Rectal smooth muscle tissue (tissue), 1 donor: ENCODE data around the gene YLPM1.
"Not testable (repeated sequence)": the region's sequence is repeated elsewhere in the genome, so short reads cannot be mapped to it uniquely, and the experiment has no call there.

Experiments
- H3K27ac ChIP-seq: one replicate; pipeline ENCODE4 v1.7.0; 2013; ENCODE audit warnings: low read depth, low read length, inconsistent platforms
- H3K27me3 ChIP-seq: one replicate; pipeline ENCODE4 v1.7.0; 2013; ENCODE audit warnings: low read length; ENCODE audit not compliant: control insufficient read depth, insufficient read depth
- H3K36me3 ChIP-seq: one replicate; pipeline ENCODE4 v1.7.0; 2013; ENCODE audit warnings: low read length; ENCODE audit not compliant: control insufficient read depth, insufficient read depth
- H3K4me1 ChIP-seq: one replicate; pipeline ENCODE4 v1.7.0; 2013; ENCODE audit warnings: low read length; ENCODE audit not compliant: control insufficient read depth, insufficient read depth
- H3K4me3 ChIP-seq: one replicate; pipeline ENCODE4 v1.7.0; 2013; ENCODE audit warnings: low read length
- H3K9ac ChIP-seq: one replicate; pipeline ENCODE4 v1.7.0; 2013; ENCODE audit warnings: low read length

The YLPM1 gene

DNA sequence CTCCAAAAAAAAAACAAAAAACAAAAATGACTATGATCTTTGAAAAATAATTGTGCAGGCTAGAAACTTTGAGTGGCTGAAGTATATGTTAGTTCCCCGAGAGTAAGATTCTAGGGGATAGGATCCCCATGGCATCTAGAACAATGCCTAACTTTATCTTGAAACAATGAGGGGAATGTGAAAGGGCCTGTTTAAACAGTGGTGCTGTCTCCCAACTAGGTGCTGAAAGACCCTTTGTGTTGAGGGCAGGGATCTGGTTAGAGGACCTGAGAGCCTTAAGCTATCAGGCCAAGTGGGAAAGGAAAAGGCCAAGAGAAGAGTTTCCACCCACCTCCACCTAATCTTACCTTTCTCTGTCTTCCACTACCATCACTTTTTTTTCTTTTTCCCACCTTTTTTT lies 6.8 kb upstream of the YLPM1 start:
- Histone ChIP-seq H3K9ac (no peak overlapping the region), H3K27me3 (no peaks in the 10 kb centered on the region), H3K36me3 (no peaks in the 10 kb centered on the region), H3K4me1 (no peaks in the 10 kb centered on the region), H3K27ac (no peak overlapping the region), H3K4me3 (no peak overlapping the region)

DNA sequence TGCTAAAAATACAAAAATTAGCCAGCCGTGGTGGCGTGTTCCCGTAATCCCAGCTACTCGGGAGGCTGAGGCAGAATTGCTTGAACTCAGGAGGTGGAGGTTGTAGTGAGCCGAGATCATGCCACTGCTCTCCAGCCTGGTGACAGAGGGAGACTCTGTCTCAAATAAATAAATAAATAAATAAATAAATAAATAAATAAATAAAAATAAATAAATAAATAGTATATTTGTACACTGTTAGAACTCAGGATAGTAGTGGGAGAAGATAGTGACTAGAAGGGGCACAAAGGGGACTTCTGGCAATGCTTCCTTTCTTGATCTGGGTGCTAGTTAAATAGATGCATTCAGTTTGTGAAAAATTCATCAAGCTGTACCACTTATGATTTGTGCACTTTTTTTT lies 4.6 kb upstream of the YLPM1 start:
- H3K4me3 ChIP-seq, H3K36me3 ChIP-seq, H3K27me3 ChIP-seq, H3K4me1 ChIP-seq, H3K27ac ChIP-seq, H3K9ac ChIP-seq: not testable (repeated sequence)

DNA sequence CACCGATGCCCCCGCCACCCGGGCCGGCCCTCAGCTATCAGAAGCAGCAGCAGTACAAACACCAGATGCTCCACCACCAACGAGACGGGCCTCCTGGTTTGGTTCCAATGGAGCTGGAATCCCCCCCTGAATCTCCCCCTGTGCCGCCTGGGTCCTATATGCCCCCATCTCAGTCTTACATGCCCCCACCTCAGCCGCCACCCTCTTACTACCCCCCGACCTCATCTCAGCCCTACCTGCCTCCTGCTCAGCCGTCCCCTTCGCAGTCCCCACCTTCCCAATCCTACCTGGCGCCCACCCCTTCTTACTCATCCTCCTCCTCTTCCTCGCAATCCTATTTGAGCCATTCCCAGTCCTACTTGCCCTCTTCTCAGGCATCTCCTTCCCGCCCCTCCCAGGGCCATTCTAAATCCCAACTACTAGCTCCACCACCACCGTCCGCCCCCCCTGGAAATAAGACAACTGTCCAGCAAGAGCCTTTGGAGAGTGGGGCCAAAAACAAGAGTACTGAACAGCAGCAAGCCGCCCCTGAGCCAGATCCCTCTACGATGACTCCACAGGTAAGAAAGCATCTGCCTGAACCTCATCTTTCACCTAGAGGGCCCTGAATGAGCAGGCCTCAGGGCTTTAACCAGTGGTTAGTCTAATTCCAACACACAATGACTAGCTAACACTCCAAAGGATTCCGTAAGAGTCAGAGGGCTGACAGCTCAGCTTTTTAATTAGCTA lies 851 bp downstream of the YLPM1 start:
- Histone ChIP-seq H3K36me3 (no peaks in the 10 kb centered on the region), H3K27ac (peak overlapping the region; percentile 88), H3K4me1 (peaks cover 14% of the 10 kb centered on the region), H3K9ac (peak overlapping the region; percentile 94), H3K4me3 (peak overlapping the region; percentile 92), H3K27me3 (no peaks in the 10 kb centered on the region)

- Histone ChIP-seq H3K4me3 (peak overlapping the region; percentile 29), H3K4me1 (peaks cover 14% of the 10 kb centered on the region), H3K27ac (no peak overlapping the region), H3K27me3 (no peaks in the 10 kb centered on the region), H3K9ac (no peak overlapping the region), H3K36me3 (no peaks in the 10 kb centered on the region)
Measured at GRCh38 chr14:74765721-74766120, 2.6 kb downstream of the YLPM1 start.

DNA sequence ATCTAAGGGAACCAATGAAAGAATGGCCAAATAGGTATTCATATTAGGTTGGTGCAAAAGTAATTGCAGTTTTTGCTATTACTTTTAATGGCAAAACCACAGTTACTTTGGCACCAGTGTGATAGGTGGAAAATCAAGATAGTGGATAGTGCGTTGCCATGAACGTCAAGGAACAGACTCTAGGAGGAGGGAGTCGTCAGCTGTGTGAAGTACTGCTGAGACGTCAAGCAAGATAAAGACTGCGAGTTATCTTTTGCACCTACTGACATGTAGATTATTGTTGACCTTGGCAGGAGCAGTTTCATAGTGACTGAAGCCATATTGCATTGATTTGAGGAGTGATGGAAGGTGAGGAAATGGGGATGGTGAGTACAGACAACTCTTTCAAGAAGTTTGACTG lies 8.3 kb downstream of the YLPM1 start:
- Histone ChIP-seq H3K27me3 (no peaks in the 10 kb centered on the region), H3K9ac (no peak overlapping the region), H3K36me3 (no peaks in the 10 kb centered on the region)

GRCh38 chr14:74784634-74785033 lies 21.5 kb downstream of the YLPM1 start:
- H3K36me3 ChIP-seq = peaks cover 24% of the 10 kb centered on the region

More for the DNA sequence above, 8.3 kb downstream of the YLPM1 start:
- no peak overlapping the region for H3K27ac ChIP-seq
- H3K4me1 ChIP-seq = no peaks in the 10 kb centered on the region
- no peak overlapping the region for H3K4me3 ChIP-seq

GRCh38 chr14:74785056-74785613 lies 22.0 kb downstream of the YLPM1 start:
- Histone ChIP-seq H3K4me1 (no peaks in the 10 kb centered on the region), H3K36me3 (peaks cover 24% of the 10 kb centered on the region), H3K27me3 (no peaks in the 10 kb centered on the region), H3K9ac (no peak overlapping the region), H3K4me3 (no peak overlapping the region), H3K27ac (no peak overlapping the region)

More at GRCh38 chr14:74784634-74785033, 21.5 kb downstream of the YLPM1 start:
- Histone ChIP-seq H3K9ac (no peak overlapping the region), H3K27ac (no peak overlapping the region), H3K4me1 (no peaks in the 10 kb centered on the region), H3K27me3 (no peaks in the 10 kb centered on the region), H3K4me3 (no peak overlapping the region)

DNA sequence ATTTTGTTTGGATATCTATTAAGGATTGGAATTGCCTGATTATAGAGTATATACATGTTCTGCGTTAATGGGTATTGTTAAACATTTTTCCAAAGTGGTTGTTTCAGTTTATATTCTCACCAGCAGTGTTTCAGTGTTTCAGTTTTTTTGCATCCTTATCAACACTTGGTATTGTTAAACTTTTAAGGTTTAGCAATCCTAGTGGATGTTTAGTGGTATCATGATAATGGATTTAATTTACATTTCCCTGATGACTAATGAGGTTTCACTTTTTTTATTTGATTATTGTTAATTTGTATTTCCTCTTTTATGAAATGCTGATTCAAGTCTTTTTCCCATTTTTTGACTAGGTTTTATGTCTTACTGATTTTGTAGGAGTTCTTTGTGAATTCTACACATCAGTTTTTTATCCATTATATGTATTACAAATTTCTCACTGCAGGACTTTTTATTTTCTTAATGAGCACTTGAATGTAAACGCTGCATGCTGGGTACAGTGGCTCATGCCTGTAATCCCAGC lies 23.7 kb downstream of the YLPM1 start:
- Histone ChIP-seq H3K4me3 (no peak overlapping the region), H3K36me3 (peaks cover 9% of the 10 kb centered on the region), H3K27ac (no peak overlapping the region), H3K27me3 (no peaks in the 10 kb centered on the region), H3K4me1 (peaks cover 3% of the 10 kb centered on the region), H3K9ac (no peak overlapping the region)

DNA sequence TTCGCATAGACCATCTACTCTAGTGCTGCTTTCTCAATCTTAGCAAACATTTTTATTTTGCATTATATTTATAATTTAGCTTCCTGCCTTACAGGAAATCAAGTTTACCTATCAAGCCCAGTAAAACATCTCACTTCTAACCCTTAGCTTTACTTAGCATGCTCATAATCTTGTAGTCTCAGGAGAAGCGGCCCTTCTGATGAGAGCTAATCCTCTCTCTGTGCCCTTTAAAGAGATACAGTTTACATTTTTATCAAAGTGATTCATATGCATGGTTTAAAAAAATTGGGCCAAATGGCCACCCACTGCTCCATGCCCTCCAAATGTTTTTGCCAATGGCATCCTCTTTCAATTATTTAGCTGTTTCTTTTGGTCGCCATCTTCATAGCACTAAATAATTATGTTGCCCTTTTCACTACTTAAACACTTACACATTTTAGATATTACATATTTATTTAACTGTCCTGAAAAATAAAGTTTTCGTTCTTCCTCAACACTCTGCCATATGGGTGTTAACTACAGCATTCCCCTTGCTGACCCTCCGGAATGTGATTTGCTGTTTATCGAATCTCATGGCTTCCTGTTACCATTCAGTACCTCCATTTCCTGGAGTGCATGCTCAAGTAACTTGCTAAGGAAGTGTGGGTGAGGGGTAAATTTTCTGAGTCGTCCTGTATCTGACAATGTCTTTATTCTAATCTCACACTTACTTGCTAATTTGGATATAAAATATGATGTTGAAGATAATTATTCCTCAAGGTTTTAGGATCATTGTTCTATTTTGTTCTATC lies 29.3 kb downstream of the YLPM1 start:
- Histone ChIP-seq H3K36me3 (peaks cover 5% of the 10 kb centered on the region), H3K27me3 (no peaks in the 10 kb centered on the region), H3K27ac (no peak overlapping the region), H3K4me1 (peaks cover 11% of the 10 kb centered on the region), H3K9ac (no peak overlapping the region), H3K4me3 (no peak overlapping the region)

GRCh38 chr14:74793506-74794155 lies 30.5 kb downstream of the YLPM1 start:
- Histone ChIP-seq H3K4me1 (peaks cover 11% of the 10 kb centered on the region), H3K36me3 (peaks cover under 1% of the 10 kb centered on the region), H3K27me3 (no peaks in the 10 kb centered on the region), H3K27ac (no peak overlapping the region), H3K9ac (no peak overlapping the region), H3K4me3 (no peak overlapping the region)

GRCh38 chr14:74794947-74795346 lies 31.8 kb downstream of the YLPM1 start:
- no peaks in the 10 kb centered on the region for H3K27me3 ChIP-seq
- H3K36me3 ChIP-seq = no peaks in the 10 kb centered on the region
- H3K9ac ChIP-seq = no peak overlapping the region
- no peak overlapping the region for H3K27ac ChIP-seq
- H3K4me3 ChIP-seq = no peak overlapping the region
- H3K4me1 ChIP-seq = peaks cover 11% of the 10 kb centered on the region

DNA sequence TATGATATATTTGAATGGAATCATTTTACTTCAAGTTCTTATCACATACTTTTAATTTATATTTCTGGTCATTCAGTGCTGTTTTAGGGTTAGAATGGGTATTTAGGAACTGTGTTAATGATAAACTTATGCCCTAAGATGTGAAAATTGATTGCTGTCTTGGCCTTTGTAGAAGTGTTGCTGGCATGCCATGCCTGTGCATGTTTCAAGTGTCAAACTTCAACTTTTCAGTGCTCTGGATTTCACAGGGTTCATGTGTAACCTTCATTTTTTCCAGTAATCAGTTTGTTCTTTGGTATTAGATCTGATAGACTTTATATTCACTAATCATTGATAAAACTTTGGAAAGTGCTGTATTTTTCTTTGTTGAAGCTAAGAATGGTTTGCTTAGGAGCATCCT lies 36.6 kb downstream of the YLPM1 start:
- Histone ChIP-seq H3K4me1 (no peaks in the 10 kb centered on the region), H3K9ac (no peak overlapping the region), H3K36me3 (peaks cover 4% of the 10 kb centered on the region), H3K27ac (no peak overlapping the region), H3K4me3 (no peak overlapping the region), H3K27me3 (no peaks in the 10 kb centered on the region)
